LNCAP (cell line): ENCODE results near the gene SLC30A2.

Source experiments
- CTCF ChIP-seq: fragments of 450-650 bp; IDR thresholded peaks from 2 replicates; pipeline ENCODE4 v1.5.1; 2017; ENCODE audit warnings: mild to moderate bottlenecking

SLC30A2 gene

GRCh38 chr1:26045722-26046245, at the start of gene SLC30A2:
TSS of gene SLC30A2 (minus strand) at chr1:26046118. CDS start at chr1:26045896, 222 bp downstream.
- no peak for TF ChIP-seq CTCF

GRCh38 chr1:26094677-26095383, 48.9 kb upstream of the SLC30A2 start:
- no peak for TF ChIP-seq CTCF

GRCh38 chr1:26094076-26094669, 48.3 kb upstream of the SLC30A2 start:
- no peak for TF ChIP-seq CTCF

GRCh38 chr1:26092422-26092821, 46.5 kb upstream of the SLC30A2 start:
- TF ChIP-seq CTCF: no peak

GRCh38 chr1:26090893-26091292, 45.0 kb upstream of the SLC30A2 start:
- TF ChIP-seq CTCF: no peak

GRCh38 chr1:26089125-26089524, 43.2 kb upstream of the SLC30A2 start:
- TF ChIP-seq CTCF: no peak

GRCh38 chr1:26084844-26085243, 38.9 kb upstream of the SLC30A2 start:
- no peak for TF ChIP-seq CTCF
